ENCODE results near the gene PTPRCAP. TPM values are rescaled to one million over a fixed set of nuclear protein-coding genes. Genes with fewer than 3 reads are reported as not detected.

PTPRCAP gene
- polyA plus RNA-seq, 3 donors: 0.85 to 2.6 (median 1.9) TPM

DNA sequence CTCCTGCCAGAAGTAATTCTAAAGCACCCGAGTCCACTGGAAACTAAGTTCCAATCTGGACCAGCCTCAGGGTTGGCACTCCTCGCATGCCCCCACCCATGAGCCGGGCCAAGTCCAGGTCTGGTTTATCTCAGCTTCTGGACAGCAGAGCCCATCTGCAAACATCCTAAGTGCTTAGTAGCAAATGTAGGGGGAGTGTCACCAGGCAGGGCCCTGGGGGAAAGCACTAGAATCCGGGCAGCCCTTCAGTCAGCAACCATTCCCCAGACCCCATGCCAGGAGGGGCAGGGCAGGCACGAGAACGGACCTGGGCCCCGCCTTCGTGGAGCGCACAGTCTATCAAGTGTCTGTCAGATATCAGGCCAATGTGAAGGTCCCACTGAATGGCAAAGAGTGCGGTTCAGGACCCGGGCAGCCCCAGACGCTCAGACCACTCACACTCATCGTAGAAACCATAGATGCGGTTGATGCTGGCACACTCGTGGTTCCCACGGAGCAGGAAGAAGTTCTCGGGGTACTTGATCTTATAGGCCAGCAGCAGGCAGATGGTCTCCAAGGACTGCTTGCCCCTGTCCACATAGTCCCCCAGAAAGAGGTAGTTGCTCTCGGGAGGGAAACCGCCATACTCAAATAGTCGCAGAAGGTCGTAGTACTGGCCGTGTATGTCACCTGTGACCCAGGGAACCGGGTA, 37.1 kb downstream of the PTPRCAP start:
- DNase-seq (ENCODE audit: low read depth in 3 of 3, low spot score in 2 of 3): no peak

- DNase-seq (ENCODE audit: low read depth in 3 of 3, low spot score in 2 of 3): no peak
These were observed 38.6 kb downstream of the PTPRCAP start for GRCh38 chr11:67398661-67399563.

- DNase-seq (ENCODE audit: low read depth in 3 of 3, low spot score in 2 of 3): no peak
These were observed 39.4 kb downstream of the PTPRCAP start for GRCh38 chr11:67397986-67398660.

GRCh38 chr11:67397536-67397935, 39.9 kb downstream of the PTPRCAP start:
- DNase-seq (ENCODE audit: low read depth in 3 of 3, low spot score in 2 of 3): no peak

- no peak for DNase-seq (ENCODE audit: low read depth in 3 of 3, low spot score in 2 of 3)
These were observed 40.7 kb downstream of the PTPRCAP start for GRCh38 chr11:67396587-67397389.

- no peak for DNase-seq (ENCODE audit: low read depth in 3 of 3, low spot score in 2 of 3)
These were observed 41.3 kb downstream of the PTPRCAP start for GRCh38 chr11:67396259-67396581.

DNA sequence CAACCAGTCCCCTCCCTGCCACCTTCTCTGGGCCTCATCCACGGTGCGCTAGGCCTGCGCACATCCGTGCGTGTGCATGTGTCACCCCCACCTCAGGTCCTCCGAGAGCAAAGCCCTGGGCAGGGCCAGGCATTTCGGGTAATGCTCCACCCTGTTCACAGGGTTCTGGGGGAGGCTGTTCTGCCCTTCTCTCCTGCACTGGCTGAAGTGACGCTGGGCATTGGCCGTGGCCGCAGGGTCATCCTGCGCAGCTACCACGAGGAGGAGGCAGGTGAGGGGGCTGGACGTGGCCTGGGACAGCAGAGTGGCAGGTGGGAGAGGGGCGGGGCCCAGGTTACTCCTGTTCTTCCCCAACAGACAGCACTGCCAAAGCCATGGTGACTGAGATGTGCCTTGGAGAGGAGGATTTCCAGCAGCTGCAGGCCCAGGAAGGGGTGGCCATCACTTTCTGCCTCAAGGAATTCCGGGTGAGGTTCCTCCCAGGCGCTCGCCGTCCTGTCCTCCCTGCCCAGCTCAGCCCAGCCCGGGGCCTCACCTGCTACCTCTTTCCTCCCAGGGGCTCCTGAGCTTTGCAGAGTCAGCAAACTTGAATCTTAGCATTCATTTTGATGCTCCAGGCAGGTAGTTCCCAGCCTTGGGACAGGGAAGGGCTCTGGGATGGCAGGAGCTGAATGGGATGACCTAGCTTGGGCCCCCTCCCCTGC, 41.8 kb downstream of the PTPRCAP start:
- no peak for DNase-seq (ENCODE audit: low read depth in 3 of 3, low spot score in 2 of 3)

DNA sequence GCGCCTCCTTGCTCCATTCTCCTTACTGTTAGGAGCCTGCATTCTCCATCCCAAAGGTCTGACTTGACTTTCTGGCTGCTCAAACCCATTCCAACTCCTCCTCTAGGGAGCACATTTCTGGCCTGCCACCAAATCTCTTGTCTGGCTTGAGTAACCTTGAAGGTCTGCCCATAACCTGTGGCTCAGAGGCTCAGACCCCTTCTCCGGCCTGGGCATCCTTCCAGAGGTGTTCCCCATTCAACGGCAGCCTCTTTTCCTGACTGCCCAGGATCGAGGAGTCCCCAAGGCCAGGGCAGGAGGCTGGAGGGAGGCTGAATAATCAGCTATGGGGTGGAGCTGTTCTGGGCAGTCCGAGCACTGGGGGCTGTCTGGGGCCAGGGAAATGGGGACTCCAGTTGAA, 43.5 kb downstream of the PTPRCAP start:
- DNase-seq (ENCODE audit: low read depth in 3 of 3, low spot score in 2 of 3): no peak

- no peak for DNase-seq (ENCODE audit: low read depth in 3 of 3, low spot score in 2 of 3)
These were observed 44.0 kb downstream of the PTPRCAP start for GRCh38 chr11:67393437-67393836.

GRCh38 chr11:67392183-67392715, 45.2 kb downstream of the PTPRCAP start:
- no peak for DNase-seq (ENCODE audit: low read depth in 3 of 3, low spot score in 2 of 3)

- peak in 1 of 3 donors; percentile 90 for DNase-seq (ENCODE audit: low read depth in 3 of 3, low spot score in 2 of 3)
These were observed 45.9 kb downstream of the PTPRCAP start, which contains the start of gene RAD9A for GRCh38 chr11:67391304-67392182. TSS of gene RAD9A (plus strand) at chr11:67391986. CDS start at chr11:67392045, 59 bp downstream.

GRCh38 chr11:67390947-67391303, 46.6 kb downstream of the PTPRCAP start:
- DNase-seq (ENCODE audit: low read depth in 3 of 3, low spot score in 2 of 3): no peak

GRCh38 chr11:67389477-67389876, 48.0 kb downstream of the PTPRCAP start:
- no peak for DNase-seq (ENCODE audit: low read depth in 3 of 3, low spot score in 2 of 3)

GRCh38 chr11:67387518-67387917, 50.0 kb downstream of the PTPRCAP start:
- DNase-seq (ENCODE audit: low read depth in 3 of 3, low spot score in 2 of 3): no peak

DNA sequence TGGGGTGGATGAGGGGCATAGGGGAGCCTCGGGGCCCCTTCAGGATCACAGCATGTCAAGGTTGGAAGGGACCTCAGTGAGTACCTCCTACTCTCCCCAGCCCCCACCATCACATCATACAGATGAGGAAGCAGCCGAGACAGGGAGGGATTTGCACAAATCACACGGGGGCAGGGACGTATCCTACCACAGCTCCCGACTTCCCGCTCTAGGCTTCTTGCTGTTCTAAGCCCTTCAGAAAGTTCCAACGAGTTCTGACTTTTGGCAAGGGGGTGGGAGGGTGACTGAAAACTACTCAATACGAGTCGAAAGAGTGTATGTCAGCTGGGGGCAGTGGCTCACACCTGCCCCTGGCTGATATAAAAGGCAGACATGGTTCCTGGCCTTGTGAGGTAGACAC, 50.4 kb downstream of the PTPRCAP start:
- DNase-seq (ENCODE audit: low read depth in 3 of 3, low spot score in 2 of 3): no peak
